ENCODE data around the gene FOLR1.

DNA sequence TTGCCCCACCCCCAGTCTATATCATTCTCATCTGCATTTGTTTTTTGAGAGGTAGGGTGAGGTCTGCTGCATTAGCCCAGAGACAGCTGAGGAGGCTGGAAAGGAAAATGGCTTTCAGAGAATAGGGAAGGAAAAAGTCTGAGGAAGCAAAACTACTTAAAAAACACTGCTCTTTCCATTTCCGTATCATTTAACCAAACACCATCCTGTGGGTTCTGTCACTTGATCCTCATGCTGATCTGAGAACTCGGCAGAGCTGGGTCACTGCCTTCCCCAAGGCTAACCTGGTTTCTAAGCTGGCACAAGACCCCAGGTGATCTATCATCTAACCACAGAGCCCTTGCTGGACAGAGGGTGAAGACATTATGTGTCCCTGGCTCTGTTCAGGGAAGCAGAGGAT lies 25.9 kb downstream of the FOLR1 start:
- TF ChIP-seq CTCF (IDR thresholded peaks at IDR 0.05) (no peak), POLR2A (IDR thresholded peaks at IDR 0.05) (no peak)
